GM12873 (cell line): Measurements from ENCODE around the gene PUDP.

Experiments used
- TF ChIP-seq, protein P1 (sequence below): IDR thresholded peaks from 2 replicates; pipeline ENCODE4 v1.5.1; 2012; ENCODE audit warnings: low read depth, mild to moderate bottlenecking, moderate library complexity, low read length, control low read depth; ENCODE audit not compliant: insufficient read depth; ENCODE audit errors: missing control alignments

Gene PUDP

DNA sequence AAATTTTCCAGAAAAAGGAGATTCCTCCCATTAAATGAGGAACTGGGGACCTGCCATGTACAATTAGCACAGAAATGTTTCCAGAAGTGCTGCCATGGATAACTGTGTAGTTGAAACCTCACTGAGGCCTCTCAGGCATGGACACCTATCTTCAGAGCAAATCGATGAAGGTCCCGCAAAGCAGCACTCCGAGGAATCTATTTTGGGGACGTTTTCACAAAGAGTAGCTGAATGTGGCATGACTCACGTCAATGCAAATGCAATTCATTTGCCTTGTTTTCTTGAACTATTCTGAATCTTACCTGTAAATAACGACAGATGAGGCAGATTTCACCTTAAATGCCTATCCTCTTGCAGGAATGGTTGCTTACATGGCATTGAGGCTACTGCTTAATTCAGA lies 87.5 kb downstream of the PUDP start:
- TF ChIP-seq, protein P1, sequence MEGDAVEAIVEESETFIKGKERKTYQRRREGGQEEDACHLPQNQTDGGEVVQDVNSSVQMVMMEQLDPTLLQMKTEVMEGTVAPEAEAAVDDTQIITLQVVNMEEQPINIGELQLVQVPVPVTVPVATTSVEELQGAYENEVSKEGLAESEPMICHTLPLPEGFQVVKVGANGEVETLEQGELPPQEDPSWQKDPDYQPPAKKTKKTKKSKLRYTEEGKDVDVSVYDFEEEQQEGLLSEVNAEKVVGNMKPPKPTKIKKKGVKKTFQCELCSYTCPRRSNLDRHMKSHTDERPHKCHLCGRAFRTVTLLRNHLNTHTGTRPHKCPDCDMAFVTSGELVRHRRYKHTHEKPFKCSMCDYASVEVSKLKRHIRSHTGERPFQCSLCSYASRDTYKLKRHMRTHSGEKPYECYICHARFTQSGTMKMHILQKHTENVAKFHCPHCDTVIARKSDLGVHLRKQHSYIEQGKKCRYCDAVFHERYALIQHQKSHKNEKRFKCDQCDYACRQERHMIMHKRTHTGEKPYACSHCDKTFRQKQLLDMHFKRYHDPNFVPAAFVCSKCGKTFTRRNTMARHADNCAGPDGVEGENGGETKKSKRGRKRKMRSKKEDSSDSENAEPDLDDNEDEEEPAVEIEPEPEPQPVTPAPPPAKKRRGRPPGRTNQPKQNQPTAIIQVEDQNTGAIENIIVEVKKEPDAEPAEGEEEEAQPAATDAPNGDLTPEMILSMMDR = no peak

DNA sequence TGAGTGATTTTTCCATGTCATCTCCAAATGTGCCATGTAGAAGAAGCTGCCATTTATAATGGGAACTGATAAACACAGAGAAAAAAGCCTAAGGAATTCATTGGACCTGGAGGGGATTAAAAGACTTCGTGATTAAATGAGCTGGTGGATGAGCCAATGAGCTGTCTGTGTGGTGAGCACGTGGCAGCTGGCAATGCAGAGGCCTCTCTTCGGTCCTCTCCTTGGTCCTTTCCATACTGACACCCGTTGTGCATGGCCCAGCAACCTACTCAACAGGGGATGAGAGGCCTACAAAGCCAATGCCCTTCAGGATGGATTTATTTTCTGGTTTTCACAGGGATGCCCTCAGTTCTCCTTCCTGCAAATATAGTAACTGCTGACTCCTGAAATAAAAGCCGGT lies 88.1 kb downstream of the PUDP start:
- TF ChIP-seq, protein P1 = no peak

DNA sequence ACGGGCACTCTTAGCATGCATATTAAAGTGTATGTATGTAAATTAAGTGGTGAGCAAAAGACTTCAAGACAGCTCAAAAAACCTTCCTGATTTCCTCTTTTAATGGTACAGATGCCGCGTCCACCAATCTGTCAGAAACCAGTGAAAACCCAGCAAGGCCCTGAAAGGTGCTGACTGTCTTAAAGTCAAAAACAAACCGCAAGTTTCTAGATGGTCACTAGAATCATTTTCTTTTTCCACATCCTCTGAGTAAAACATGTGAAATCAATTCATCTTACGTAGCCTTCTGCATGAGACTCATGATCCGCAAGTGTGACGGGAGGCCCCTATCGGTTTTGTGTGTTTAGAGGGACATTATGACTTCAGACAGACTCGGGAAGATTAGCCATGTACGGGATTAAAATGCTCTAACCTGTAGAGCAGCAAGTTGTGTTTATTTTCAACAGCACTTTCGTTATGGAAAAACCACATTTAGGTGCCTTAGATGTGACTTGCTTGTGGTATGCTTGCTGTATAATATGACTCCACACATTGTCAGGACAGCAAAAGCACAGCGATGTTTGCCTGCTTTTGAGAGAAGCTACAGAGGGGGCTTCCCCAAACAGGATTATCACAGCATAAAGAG lies 88.6 kb downstream of the PUDP start:
- TF ChIP-seq, protein P1 = no peak

DNA sequence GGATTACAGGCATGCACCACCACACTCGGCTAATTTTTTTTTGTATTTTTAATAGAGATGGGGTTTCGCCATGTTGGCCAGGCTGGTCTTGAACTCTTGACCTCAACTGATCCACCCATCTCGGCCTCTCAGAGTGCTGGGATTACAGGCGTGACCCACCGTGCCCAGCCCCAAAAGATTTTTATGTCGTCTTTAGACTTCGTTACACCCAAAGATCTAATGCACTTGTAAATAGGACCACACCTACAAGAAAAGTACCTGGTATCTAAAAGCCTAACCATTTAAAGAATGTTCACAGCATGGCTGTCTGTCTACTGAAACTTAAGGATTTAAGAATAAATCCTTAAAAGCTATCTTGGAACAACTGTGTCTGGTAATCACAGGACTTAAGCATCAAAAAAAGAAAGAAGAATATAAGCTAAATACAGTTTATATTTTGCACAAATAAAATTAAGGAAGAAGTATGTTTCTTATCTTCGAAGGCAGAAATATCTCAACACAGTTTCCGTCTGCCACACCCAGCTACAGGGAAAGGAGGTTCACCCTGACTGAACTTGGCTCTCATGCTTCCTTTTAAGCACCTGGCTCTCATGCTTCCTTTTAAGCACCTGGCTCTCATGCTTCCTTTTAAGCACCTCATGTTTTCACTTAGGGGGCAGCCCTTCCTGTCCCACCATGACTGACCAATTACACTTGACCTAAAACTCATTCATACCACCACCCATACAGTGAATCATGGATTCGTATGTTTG lies 92.4 kb downstream of the PUDP start:
- TF ChIP-seq, protein P1 = no peak

DNA sequence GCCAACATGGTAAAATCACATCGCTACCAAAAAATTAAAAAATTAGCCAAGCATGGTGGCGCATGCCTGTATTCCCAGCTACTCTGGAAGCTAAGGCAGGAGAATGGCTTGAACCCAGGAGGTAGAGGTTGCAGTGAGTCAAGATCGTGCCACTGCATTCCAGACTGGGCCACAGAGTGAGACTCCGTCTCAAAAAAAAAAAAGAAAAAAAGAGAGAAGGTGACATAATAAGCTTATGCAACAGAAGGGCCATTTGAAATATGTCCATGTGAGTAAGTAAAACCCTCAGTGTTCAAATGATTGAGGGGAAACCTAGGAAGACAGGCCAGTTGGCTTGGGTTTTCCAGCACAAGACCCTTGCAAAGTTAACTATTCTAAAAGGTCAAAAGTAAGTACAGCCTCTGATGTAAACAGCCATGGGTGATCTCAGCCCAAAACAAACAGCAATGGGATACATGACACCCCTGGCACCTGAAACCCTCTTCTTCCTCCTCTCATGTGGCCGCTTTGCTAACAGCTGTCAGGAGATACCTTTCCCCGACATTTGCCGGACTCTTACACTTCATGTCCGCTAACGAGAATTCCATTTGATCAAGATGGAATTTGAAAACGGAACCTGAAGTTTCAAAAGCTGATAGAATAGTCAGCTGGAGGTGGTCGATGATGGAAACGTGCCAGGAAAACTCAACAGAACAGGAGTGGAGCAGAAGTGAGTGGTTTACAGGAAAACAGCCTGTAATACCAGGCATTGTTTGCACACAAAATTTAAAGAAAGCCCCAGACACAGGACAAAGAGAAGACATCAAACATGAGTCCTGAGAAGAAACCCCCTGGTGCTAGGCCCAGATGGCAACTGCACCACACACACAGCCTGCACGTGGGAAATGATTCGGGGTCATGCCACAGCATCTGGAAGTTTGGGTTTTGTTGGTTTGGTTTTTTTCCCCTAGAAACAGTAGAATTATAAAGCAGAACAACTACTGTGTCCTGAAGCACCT lies 93.4 kb downstream of the PUDP start:
- TF ChIP-seq, protein P1 = no peak

DNA sequence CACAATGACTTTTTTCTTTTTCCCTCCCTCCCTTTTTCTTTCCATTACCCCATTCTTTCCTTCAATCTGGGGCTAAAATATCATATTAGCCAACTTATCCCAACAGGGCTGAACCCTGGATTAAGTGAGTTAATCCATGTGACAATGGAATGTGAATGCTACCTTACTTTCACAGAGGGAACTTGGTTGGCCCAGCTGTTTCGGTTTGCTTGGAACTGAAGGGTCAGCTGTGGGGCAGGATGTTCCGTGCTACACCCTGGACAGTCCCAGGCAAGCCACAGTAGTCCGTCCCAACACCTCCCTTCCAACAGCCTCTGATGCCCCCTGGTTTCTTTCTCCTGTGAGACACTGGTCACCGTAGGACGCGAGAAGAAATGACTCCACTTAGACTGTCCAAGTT lies 95.4 kb downstream of the PUDP start:
- TF ChIP-seq, protein P1 = no peak

DNA sequence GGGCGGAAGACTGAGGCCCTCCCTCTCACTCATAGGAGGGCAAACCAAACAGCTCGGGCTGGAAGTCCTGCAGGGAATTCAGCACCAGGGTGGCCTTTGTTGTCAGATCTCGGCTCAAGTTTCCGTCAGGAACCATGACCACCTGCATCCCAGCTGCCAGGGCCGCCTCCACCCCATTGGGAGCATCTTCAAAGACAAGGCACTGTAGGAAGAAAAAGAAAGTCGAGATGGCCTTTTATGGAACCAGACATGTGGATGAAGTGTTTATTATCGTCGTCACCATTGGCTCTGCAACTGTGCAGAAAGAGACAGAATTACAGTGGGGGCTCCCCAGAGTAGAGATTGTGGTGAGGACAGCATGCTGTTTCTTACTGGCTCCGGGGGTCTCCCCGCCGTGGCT lies 97.7 kb downstream of the PUDP start:
- TF ChIP-seq, protein P1 = no peak
